ENCODE measurements around the gene EXOC2.
A peak's percentile ranks its signal among the peaks of the same experiment; 100 is the strongest.

The EXOC2 gene

GRCh38 chr6:527989-528673 lies 164.8 kb downstream of the EXOC2 start:
- DNase-seq (ENCODE audit: low spot score): no peak

DNA sequence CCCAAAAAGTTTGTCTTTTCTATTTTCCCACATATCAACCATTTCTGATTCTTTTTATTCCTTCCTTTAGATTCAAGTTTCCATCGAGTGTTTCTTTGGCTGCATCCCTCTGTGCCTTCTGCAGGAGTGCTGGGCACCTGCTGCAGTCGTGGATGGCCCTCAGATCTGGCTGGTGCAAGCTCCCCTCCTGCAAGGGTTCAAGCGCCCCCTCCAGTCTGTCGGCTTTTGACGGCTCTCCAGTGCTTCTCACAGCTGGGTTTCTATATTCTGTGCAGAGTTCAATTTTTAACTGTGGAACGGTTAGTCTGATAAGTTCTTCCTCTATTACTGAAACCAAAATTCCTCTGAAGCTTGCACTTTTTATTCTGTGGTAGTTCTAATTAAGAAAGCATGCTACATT lies 168.1 kb downstream of the EXOC2 start:
- no peak for DNase-seq (ENCODE audit: low spot score)

- DNase-seq (ENCODE audit: low spot score): no peak
Measured at GRCh38 chr6:520820-521219, 172.1 kb downstream of the EXOC2 start.

- no peak for DNase-seq (ENCODE audit: low spot score)
Measured at GRCh38 chr6:518218-518617, 174.7 kb downstream of the EXOC2 start.

DNA sequence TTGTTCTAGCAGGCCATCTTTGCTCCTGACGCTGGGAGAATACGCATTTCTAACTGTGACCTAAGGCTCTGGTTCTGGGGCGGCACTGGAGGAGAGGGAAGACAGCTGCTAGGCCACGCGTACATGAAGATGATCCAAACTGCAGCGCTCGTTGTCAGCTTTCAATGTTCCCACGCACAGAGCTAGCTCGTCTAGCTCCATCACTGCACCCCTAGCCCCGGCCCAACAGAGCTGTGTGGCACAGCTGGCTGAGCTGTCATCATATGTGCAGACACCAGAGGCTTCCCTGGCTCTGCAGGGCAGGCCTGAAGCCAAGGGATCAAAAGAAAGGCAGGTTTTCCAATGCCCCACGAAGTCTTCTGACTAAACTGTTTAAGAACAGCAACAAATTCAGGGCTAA lies 176.7 kb downstream of the EXOC2 start:
- no peak for DNase-seq (ENCODE audit: low spot score)

DNA sequence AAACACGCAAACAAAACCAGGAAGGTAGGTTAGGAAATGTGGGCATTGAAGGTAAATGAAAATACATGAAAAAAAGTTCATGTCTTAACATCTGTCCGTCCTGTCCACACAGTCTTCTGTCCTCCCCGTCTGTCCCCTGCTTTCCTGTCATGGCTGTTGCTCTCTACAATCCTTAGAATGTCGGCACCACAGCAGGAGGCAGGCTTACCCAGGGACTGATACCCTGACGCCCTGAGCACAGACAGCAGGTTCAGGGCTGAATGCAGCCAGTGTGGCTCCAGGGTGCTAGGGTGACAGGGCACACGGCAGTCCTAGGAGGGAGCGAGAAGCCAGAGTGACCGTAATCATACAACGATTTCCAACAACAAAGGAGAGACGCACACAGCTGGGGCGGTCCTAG lies 177.7 kb downstream of the EXOC2 start:
- DNase-seq (ENCODE audit: low spot score): no peak

DNA sequence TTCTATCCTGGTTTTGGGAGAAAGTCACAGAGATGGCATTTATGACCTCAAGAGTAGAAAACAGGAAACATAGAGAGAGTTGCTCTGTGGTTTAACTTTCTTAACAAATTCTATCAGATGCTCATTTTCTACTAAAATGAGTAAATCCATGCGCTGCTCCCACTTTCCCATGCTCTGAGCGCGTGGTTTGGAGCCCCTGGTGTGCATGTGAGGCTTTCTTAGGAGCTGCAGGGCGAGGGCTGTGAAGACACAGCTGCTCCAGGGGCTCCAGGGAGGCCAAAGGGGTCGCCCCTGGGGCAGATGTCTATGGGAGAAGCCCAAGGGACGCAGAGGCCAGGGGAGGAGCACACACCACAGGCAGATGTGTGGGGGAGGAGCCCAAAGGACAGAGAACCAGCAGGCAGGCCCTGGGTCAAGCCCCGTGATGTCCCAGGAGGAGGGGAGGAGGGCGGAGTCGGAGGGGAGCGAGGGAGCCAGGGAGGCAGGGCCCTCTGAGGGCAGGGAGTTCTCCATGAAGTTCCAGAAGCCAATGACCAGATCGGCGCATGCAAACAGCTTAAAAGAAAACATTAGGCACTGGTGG lies 178.5 kb downstream of the EXOC2 start:
- DNase-seq (ENCODE audit: low spot score): no peak

DNA sequence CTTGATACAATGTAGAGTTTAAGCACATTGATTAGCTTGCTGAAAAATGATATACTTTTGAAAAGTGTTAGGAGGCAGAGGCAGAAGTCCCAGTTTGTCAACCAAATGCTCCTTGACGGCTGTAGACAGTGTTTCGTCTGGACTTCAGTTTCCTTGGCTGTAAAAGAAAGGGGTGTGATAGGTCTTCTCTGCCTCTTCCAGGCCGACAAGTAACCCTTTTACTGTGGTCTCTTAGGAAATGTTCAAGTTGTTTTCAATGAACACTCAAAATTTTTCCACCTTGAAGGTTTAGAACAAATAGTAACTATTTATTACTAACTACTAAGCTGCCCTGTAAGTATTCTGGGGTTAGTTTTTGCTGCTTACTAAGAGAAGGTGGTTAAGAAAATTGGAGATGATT lies 179.0 kb downstream of the EXOC2 start:
- no peak for DNase-seq (ENCODE audit: low spot score)

- no peak for DNase-seq (ENCODE audit: low spot score)
Measured at GRCh38 chr6:513058-513457, 179.9 kb downstream of the EXOC2 start.

- no peak for DNase-seq (ENCODE audit: low spot score)
Measured at GRCh38 chr6:511488-512137, 181.3 kb downstream of the EXOC2 start.

DNA sequence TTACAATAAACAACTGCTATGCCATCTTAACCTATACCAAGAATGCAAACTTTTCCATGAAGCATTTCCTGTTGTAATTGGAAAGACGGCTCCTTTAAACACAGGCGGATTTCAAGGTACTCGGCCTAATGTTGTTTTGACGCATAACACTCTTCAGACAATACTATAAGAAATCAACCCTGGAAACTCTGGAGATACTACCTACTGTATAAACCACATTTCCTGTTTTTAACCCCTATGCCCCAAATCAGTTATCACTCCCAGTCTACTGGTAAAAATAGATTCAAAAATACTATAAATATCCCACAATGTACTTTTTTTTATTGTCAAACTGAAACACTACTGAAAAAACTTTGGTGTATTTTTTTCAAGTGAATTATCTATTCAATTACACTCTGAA lies 183.3 kb downstream of the EXOC2 start:
- no peak for DNase-seq (ENCODE audit: low spot score)

DNA sequence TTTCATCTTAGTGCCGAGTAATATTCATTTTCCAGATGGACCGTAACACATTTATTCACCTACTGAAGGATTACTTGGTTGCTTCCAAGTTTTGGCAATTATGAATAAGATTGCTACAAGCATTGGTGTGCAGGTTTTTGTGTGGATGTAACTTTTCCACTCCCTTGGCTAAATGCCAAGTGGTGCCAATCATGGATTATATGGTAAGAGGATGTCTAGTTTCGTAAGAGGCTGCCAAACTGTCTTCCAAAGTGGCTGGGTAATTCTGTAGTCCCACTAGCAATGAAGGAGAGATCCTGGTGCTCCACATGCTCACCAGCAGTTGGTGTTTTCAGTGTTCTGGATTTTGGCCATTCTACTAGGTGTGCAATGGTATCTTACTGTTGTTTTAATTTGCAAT lies 184.3 kb downstream of the EXOC2 start:
- no peak for DNase-seq (ENCODE audit: low spot score)

DNA sequence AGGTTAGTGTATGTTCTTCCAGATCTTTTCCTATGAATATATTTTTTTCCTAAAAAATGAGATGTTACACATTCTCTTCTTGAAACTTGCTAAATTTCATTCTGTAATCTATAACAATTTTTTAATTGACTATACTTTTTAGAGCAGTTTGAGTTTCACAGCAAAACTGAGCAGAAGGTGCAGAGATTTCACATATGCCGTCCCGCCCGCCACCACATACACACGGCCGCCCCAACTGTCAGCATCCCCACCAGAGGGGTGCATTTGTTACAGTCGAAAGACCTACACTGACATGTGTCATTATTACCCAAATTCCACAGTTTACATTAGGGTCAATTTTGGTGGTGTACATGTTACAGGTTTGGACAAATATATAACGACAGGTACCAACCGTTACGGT lies 184.9 kb downstream of the EXOC2 start:
- no peak for DNase-seq (ENCODE audit: low spot score)

- DNase-seq (ENCODE audit: low spot score): no peak
Measured at GRCh38 chr6:506920-507622, 185.9 kb downstream of the EXOC2 start.

- DNase-seq (ENCODE audit: low spot score): no peak
Measured at GRCh38 chr6:506508-506907, 186.4 kb downstream of the EXOC2 start.

- DNase-seq (ENCODE audit: low spot score): no peak
Measured at GRCh38 chr6:505374-505773, 187.6 kb downstream of the EXOC2 start.

GRCh38 chr6:504446-504980 lies 188.4 kb downstream of the EXOC2 start:
- DNase-seq (ENCODE audit: low spot score): no peak

- no peak for DNase-seq (ENCODE audit: low spot score)
Measured at GRCh38 chr6:503610-504362, 189.2 kb downstream of the EXOC2 start.

GRCh38 chr6:502761-503160 lies 190.2 kb downstream of the EXOC2 start:
- no peak for DNase-seq (ENCODE audit: low spot score)

DNA sequence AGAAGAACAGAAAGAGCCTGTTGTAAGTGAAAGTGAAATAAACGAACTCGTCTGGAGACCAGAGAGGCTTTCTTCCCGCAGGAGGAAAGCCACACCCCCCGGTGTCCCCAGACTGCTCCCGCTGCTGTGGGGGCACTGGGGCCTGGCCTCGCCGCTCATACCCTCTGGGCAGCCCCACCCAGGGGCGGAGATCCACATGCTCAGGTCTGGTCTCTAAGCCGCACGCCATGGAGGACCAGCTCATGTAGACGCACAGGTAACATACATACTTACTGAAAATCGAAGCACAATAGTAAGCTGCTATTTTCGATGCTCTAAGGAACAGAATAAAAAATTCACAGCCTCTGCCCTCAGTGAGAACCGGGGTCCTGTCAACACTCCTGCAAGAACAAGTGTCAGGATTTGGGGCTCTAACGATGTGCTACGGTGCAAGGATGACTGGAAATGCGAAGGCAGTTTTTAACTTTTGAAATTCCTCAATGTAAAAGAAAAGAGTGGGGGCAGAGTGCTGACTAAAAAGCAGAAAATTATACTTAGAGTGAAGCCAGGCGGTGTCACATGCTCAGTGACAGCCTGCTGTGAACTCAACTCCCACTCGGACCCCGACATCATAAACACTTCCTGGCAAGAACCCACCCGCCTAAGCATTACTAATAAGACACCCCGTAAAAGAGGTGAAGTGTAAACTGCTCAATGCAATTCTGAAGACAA lies 190.9 kb downstream of the EXOC2 start:
- DNase-seq (ENCODE audit: low spot score): peak; percentile 47

GRCh38 chr6:499617-500016 lies 193.3 kb downstream of the EXOC2 start:
- peak; percentile 18 for DNase-seq (ENCODE audit: low spot score)
